Stimulated activated CD8-positive, alpha-beta memory T cell treated with anti-CD3 and anti-CD28 coated beads, Interleukin-15, amount 100 ng/mL, for 24 hours (primary cell): ENCODE data around the gene ZPBP2.

Experiments
- DNase-seq: peaks from one replicate; pipeline ENCODE4 v3.0.0-alpha.2; 2020; ENCODE audit warnings: low read depth

The ZPBP2 gene

DNA sequence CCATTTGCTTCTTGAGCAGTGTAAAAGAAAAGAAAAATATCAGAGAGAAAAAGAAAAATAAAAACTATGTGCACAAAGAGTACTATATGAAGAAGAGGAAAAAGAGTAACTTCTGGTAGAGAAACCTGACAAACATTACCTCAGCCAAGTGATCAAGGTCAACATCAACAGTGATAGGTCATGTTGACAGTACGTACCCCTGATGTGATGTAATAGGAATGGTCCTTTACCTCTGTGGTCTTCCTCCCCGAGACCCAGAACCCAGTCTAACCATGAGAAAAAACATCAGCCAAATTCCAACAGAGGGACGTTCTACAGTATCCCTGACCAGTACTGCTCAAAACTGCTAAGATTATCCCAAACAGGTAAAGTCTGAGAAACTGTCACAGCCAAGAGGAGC, 46.0 kb downstream of the ZPBP2 start:
- no peak for DNase-seq

DNA sequence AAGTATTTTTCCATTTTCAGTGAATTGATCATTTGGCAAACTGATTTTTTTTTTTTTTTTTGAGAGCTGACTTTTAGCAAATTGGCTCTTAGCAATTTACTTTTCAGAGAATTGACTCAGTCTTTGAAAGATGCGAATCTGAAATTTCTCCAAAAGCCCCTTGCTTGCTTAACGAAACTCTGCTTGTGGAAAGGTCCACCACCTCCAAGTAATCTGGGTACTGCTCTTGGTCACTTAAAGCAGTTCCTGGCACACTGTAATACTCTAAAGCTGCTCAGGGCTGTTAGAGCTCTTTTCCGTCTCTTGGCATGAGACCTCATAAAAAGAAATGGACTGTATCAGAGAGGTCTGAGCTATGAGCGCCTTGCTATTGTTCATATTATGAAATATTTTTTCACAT, 47.6 kb downstream of the ZPBP2 start:
- DNase-seq, result no peak

DNA sequence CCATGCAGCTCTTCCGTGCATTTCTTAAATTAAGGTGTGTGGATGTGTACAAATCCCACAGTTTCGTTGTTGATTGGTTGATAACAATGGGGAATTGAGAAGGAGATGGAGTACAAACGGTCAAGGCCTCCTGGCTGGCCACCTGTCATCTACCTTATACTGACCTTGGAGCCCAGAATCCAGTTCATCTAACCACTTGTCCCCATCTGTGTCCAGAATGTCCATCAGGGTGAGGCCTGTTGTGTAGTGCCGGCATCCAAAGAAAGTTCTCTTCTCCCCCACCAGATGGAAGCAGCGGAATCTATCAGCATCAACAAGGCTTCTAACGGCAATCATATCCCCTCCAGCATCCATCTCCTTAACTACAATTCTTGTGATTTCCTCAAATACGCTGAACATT, 48.9 kb downstream of the ZPBP2 start:
- DNase-seq, result no peak

- no peak for DNase-seq
These were observed 51.2 kb downstream of the ZPBP2 start for GRCh38 chr17:39919087-39919683.

DNA sequence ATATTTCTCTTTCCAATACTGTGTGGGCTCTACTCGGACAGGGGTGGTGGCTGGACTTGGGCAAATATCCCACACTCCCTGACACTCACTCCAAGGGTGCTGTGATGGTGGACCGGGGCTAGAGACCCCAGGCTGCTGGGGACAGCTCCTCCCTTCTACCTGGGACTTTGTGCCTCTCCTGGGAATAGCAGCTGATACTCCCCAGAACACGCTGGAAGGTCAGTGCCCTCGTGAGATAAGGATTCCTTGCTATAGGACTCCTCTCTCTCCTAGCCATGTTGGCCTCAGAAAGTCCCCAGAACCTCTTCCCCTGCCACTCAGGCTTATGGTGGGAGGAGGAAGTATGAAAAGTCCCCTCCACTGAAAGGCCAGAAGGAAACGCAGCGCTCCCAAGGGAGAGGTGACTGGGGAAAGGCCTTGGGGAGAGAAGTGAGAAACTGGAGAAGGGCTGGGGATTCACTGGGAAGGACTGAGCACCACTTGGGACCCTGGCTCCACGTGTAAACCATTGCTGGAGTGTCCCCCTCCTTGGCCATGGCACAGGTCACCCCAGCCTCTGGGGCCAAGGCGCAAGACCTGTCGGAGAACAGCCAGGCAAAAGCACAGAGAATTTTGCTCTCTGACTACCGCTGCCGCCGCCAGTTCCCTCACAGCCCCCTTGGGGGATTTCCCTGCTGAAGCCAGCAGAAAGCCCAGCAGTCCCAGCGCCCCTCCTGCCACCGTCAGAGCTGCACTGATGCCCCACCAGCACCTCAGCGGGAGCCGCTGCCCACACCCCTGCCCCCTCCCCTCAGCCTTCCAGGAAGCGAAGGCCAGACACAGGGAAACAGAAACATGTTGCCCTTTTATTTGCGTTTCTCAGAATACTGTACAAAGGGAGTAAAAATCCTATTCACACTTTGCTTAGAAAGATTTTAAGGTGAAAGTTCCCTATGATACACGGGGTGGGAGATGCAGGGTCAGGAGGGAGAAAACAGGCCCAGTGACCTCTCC, 52.5 kb downstream of the ZPBP2 start:
- DNase-seq, result no peak

- no peak for DNase-seq
These were observed 53.3 kb downstream of the ZPBP2 start for GRCh38 chr17:39921323-39921722.

DNA sequence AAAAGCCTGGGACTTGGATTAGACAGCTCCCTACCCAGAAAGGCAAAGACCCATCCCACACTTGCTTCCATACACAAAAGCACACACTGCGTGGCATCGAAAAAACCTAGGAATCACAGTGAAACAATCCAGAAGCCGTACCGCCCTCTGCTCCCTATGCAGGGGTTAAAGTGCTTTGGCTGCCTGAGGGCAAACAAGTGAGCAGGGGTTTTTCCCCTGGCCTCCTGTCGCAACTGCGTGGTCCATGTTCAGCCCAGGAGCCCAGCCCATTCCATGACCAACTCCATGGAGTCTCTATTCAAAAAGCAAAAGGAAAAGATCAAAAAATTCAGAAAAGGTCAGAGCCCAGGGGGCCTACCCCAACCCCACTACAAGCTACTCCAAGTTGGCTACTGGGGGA, 54.0 kb downstream of the ZPBP2 start:
- DNase-seq, result no peak

GRCh38 chr17:39923230-39923629, 55.2 kb downstream of the ZPBP2 start:
- no peak for DNase-seq

GRCh38 chr17:39923836-39924690, 56.1 kb downstream of the ZPBP2 start:
- no peak for DNase-seq

- no peak for DNase-seq
These were observed 56.7 kb downstream of the ZPBP2 start for GRCh38 chr17:39924691-39925055.

GRCh38 chr17:39925282-39926134, 57.5 kb downstream of the ZPBP2 start:
- no peak for DNase-seq

DNA sequence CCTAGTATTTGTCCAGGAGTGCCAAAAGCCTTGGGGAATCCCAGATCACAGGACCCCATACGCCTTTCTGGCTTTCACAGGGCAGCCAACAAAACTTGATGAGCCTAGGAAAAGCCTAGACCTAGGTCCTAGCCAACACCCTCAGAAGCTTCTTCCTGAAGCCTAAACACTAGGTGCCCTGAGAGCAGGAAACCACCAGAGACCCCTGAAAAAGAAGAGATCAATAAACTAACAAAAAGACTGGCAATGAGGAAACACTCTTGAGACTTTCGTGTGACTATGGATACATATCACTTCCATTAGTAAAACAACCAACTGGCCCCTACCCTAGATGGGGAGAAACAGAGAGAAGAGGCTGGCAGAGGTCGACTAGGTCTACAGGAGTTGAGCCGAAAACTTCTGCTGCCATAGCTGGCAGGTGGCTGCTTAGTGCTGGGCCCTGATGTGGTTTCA, 58.2 kb downstream of the ZPBP2 start:
- no peak for DNase-seq

- no peak for DNase-seq
These were observed 58.6 kb downstream of the ZPBP2 start for GRCh38 chr17:39926588-39927100.
